ENCODE measurements around the gene SH3PXD2A.

- no peak for TF ChIP-seq CTCF (IDR thresholded peaks at IDR 0.05 in 8 of 11, conservative IDR thresholded peaks at IDR 0.05 in 3 of 11)
- TF ChIP-seq POLR2A (IDR thresholded peaks at IDR 0.05), result no peak
- no peak for TF ChIP-seq POLR2AphosphoS5 (IDR thresholded peaks at IDR 0.05)
Measured at GRCh38 chr10:103748020-103748419, 107.4 kb downstream of the SH3PXD2A start.
